NB4 (cell line): ENCODE results near the gene NLRP10.

ENCODE experiments used
- MYC ChIP-seq: IDR thresholded peaks from 2 replicates; pipeline ENCODE4 v1.6.1; 2011; ENCODE audit warnings: low read depth, low read length
- POLR2A ChIP-seq: IDR thresholded peaks from 2 replicates; pipeline ENCODE4 v1.6.1; 2011; ENCODE audit warnings: mild to moderate bottlenecking; ENCODE audit not compliant: insufficient read length; ENCODE audit errors: extremely low read depth
- TF ChIP-seq, protein P1 (sequence below): IDR thresholded peaks from one replicate; pipeline ENCODE4 v1.5.1; 2012; ENCODE audit warnings: low read depth, low read length
- TF ChIP-seq, protein P2 (sequence below): IDR thresholded peaks from 2 replicates; pipeline ENCODE4 v1.6.1; 2011; ENCODE audit warnings: low read depth, low read length

DNA sequence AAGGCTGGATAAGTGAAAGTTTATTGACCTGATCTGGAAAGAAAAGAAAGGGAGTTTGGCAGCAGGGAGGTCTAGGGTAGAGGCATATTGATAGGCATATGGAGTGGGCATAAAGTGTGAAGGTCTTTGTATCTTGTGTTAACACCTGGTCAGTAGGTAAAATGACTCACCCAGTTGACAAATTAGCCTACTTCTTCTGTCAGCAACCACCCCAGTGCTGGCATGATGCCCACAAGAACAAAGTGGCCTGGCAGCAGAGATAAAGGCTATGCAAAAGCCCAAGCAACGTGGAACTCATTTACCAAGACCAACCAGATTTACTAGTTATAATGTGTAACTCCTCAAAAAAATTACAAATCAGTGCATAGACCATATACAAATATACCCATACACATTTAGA is 28.6 kb downstream of the NLRP10 start:
- TF ChIP-seq, protein P1, sequence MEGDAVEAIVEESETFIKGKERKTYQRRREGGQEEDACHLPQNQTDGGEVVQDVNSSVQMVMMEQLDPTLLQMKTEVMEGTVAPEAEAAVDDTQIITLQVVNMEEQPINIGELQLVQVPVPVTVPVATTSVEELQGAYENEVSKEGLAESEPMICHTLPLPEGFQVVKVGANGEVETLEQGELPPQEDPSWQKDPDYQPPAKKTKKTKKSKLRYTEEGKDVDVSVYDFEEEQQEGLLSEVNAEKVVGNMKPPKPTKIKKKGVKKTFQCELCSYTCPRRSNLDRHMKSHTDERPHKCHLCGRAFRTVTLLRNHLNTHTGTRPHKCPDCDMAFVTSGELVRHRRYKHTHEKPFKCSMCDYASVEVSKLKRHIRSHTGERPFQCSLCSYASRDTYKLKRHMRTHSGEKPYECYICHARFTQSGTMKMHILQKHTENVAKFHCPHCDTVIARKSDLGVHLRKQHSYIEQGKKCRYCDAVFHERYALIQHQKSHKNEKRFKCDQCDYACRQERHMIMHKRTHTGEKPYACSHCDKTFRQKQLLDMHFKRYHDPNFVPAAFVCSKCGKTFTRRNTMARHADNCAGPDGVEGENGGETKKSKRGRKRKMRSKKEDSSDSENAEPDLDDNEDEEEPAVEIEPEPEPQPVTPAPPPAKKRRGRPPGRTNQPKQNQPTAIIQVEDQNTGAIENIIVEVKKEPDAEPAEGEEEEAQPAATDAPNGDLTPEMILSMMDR: no peak
- TF ChIP-seq POLR2A (no peak), MYC (no peak)
- TF ChIP-seq, protein P2, sequence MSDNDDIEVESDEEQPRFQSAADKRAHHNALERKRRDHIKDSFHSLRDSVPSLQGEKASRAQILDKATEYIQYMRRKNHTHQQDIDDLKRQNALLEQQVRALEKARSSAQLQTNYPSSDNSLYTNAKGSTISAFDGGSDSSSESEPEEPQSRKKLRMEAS: no peak
